HL-60/S4 (cell line): ENCODE measurements around the gene PNPLA7.
"Not testable (repeated sequence)": the region's sequence is repeated elsewhere in the genome, so short reads cannot be mapped to it uniquely, and the experiment has no call there.

Source experiments
- in situ Hi-C: fragments of 300-500 bp; cut with MboI; formaldehyde crosslinking; loops from 2 replicates; pipeline ENCODE4 v1.14.3; 2022; ENCODE audit warnings: low sequenced_read_pairs

Gene PNPLA7

DNA sequence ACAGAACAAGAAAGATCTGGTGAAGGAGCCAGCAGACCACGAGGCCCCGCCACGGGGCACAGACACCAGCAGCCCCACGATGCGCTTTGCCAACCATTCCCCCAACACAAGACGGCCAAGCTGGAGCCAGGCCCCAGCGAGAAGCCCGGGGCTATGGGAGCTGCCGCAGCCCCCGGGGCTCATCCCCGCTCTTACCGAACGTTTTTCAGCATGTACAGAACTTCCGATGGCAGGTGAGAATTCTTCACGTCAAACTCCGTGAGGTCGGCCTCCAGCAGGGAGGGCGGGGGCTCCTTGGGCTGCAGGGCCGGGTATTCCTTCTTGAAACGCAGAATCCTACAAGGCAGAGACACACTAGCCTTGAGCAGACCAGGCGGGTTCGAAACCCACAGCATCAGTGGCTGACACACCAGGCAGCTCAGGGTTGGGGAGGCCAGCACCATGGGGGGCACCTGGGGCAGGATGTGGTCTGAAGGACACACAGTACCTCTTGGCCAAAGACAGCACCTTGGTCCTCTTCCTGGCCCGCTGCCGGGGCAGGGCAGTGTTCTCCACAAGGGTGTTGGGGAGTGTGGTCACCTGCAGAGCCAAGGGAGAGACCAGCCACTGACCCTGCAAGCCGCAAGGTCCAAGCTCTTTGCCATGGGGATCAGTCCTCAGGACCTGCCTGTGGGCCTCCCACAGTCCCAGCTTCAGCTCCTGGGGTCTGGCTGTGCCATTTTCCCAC lies 6.8 kb downstream of the PNPLA7 start:
- in situ Hi-C loops: no loop called here

DNA sequence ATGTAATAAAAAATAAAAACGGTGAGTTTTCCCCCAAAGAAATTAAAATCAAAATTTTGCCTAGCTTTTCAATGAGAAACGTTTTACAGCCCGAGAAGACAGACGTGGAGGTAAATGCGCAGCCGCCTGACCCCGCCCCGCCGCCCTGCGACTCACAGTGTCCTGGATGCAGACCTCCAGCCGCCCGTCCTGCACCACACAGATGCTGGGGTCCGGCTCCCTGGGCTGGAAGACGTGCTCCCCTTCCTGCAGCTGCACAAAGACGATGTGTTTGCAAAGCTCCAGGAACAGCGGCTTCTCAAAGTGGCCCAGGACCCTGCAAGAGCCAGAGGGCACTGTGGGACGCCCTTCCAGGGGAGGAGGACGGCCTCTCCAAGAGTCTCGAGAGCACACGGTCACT lies 7.7 kb downstream of the PNPLA7 start:
- in situ Hi-C loops: no loop called here

DNA sequence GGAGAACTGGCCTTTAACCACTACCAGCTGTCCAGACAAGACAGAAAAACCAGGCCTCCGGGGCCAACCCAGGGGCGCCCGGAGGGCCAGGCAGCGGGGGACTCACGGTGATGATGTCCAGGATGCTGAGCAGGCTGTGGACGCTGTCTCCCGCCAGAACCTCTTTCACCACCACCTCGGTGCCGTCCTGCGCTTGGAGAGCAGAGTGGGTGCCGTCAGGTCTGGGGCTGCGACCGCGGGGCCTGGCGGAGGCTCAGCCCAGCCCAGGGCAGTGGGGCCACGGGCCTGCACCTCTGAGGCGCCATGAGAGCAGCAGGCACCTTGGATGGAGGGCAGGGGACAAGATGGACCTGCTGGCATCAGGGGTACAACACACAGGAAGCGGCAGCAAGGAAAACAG lies 9.7 kb downstream of the PNPLA7 start:
- in situ Hi-C loops: no loop called here

DNA sequence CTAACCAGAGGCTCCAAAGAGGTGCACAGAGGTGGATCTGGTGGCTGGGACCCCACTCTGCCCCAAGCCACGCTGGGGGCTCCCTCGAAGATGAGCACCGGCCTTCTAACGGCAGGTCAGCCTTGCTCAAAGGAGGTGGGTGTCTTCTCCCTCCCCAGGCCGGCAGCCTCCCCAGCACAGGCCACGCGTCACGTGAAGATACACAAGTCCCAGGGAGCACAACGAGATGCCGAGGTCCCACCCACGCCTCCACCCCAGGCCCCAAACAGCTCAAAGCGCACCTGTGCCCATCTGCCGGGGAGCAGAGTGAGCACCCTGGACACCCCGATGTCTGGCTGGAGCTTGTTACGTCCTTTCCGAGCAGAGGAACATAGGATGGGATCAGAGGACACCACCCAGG lies 12.1 kb downstream of the PNPLA7 start:
- in situ Hi-C loops: no loop called here

DNA sequence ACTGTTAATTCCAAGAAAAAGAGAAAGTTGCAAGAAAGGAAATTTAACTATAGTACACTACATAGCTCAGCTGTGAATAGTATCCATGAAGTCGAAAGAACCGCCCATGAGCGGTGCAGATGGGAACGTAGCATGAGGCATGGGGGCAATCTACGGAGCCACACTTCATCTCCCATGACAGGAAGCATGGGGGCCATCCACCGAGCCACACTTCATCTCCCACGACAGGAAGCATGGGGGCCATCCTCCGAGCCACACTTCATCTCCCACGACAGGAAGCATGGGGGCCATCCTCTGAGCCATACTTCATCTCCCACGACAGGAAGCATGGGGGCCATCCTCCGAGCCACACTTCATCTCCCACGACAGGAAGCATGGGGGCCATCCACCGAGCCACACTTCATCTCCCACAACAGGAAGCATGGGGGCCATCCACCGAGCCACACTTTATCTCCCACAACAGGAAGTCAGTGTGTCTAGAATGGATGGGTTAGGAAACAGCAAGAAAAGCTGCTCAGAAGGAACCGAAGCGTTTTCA lies 13.5 kb downstream of the PNPLA7 start:
- in situ Hi-C loops: not testable (repeated sequence)

DNA sequence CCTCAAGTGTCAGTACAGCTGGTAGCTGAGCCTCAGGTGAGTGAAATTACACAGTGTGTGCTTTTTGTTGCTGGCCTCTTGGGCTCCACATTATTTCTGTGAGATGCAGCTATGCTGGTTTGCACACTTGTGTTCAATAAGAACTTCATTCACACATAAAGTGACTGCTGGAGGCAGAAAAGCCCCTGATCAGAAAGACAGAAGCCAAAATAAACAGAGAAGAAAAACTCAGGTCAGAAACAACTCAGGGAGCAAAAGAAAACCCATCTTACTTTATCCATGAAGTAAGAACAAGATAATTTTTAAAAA lies 15.1 kb downstream of the PNPLA7 start:
- in situ Hi-C loops: no loop called here

DNA sequence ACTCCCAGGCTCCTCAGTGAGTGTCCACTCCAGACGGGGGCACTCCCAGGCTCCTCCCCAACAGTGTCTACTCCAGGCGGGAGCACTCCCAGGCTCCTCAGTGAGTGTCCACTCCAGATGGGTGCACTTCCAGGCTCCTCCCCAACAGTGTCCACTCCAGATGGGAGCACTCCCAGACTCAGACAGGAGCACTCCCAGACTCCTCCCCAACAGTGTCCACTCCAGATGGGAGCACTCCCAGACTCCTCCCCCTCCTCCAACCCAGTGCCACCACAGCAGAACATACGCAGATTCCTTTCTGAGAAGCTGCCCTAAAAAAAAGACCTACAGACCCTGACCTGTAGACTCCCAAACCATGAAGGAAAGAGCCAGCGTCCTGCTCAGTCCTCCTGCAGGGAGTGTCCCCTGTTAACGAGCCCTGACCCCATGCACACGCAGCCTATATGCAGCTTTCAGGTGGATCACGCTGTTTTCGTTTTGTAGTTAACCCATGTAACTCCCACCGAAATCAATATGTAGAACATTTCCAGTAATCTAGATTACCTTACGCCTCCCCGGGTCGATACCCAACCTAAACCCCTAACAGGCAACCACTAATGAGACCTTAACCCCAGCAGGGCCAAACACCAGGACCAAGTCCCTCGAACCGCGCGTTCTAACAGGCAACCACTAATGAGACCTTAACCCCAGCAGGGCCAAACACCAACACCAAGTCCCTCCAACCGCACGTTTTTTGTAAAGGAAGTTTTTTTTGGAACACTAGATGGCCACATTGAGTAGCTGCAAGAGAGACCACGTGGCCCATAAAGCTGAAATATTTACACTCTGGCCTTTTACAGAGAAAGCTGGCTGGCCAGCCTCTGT lies 15.7 kb downstream of the PNPLA7 start:
- in situ Hi-C loops: no loop called here

DNA sequence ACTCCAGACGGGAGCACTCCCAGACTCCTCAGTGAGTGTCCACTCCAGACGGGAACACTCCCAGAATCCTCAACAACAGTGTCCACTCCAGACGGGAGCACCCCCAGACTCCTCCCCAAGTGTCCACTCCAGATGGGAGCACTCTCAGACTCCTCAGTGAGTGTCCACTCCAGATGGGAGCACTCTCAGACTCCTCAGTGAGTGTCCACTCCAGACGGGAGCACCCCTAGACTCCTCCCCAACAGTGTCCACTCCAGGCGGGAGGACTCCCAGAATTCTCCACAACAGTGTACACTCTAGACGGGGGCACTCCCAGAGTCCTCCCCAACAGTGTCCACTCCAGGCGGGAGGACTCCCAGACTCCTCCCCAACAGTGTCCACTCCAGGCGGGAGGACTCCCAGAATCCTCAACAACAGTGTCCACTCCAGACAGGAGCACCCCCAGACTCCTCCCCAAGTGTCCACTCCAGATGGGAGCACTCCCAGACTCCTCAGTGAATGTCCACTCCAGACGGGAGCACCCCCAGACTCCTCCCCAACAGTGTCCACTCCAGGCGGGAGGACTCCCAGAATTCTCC lies 17.2 kb downstream of the PNPLA7 start:
- in situ Hi-C loops: not testable (repeated sequence)

DNA sequence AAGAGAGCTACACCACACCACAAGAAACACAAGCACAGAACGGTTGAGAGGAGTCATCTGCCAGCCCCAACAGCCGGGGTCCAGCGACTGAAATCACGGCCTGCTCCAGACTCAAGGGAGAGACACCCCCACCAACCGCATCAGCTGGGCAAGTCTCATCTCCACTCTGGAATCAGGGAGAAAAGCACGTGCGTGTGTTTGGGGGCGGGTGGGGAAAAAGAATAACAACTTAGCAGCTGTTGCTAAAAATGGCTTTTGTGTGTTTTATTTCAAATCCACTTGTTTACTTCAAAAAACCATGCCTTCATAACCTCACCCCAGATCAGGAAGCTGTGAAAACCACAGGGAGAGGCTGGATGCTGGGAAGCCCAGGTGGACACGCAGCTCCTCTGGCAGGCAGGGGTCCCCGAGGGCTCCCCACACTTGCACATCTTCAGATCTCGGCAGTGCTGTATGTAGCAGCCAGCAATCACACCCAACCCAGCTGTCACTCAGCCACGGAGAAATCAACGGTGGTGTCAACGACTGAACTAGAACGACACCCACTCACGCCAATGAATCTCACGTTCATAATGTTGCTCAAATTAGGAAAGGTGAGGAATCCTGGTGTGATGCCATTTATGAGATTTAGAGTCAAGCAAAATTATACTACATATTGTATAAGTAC lies 19.0 kb downstream of the PNPLA7 start:
- in situ Hi-C loops: no loop called here

DNA sequence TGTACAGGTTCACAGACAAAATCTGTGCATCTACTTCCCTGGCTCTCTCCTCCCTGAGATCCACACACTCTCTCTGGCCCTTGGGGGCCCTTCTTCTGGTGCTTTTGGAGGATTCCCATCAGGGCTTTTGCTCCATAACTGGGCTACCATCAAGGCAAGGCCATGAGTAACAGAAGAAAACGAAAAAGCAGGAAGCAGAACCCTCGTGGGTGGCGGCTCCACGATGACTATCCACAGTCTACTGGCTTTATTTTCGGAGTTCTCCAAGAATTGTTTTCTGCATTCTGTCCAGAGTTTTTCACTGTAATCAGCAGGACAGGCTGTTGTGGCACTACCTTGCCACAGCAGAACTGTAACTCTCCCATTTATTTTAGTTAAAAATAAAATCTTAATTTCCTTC lies 19.9 kb downstream of the PNPLA7 start:
- in situ Hi-C loops: no loop called here

DNA sequence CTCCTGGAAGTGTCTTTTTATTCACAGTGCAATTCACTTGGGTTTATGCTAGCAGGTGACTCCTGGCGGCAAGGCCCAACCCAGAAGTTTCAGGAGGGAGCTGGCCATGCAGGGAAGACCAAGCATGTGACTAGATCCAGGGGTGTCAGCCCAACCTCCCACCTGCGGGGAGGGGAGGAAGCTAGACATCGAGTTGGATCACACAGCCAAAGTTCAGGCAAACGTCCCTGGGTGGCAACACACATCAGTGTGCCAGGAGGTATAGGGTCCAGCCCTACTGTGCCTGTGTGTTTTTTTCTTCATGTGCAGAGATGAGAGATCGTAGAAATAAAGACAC lies 25.3 kb downstream of the PNPLA7 start:
- in situ Hi-C loops: loop anchor here (10.0 kb wide), 1 partner anchor 230 kb away; no protein-coding TSS in a partner anchor

DNA sequence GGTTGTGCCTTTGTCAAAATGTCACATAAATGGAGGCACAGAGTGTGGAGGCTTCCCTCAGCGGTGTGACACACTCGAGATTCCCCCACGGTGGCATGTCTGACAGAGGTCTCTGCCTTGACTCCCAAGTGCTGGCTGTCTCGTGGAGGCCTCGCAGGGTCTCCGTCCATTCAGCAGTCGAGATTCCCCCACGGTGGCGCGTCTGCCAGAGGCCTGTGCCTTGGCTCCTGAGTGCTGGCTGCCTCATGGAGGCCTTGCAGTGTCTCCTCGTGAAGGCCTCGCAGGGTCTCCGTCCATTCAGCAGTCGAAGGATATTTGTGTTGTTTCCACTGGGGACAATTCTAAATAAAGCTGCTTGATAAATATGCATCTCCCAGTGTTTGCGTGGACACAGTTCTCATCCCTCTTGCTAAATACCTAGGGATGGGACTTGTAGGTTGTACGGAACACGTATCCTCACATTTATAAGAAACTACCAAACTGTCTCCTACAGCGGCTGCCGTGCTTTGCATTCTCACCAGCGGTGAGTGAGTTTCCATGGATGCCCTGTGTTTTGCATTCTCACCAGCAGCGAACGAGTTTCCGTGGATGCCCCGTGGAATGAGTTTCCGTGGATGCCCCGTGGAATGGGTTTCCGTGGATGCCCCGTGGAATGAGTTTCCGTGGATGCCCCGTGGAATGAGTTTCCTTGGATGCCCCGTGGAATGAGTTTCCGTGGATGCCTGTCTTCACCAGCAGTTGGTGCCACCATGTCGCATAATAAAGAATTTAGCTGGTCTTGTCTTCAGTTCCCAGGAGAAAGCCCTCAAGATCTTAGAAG lies 25.8 kb downstream of the PNPLA7 start:
- in situ Hi-C loops: loop anchor here (10.0 kb wide), 1 partner anchor 230 kb away; no protein-coding TSS in a partner anchor

DNA sequence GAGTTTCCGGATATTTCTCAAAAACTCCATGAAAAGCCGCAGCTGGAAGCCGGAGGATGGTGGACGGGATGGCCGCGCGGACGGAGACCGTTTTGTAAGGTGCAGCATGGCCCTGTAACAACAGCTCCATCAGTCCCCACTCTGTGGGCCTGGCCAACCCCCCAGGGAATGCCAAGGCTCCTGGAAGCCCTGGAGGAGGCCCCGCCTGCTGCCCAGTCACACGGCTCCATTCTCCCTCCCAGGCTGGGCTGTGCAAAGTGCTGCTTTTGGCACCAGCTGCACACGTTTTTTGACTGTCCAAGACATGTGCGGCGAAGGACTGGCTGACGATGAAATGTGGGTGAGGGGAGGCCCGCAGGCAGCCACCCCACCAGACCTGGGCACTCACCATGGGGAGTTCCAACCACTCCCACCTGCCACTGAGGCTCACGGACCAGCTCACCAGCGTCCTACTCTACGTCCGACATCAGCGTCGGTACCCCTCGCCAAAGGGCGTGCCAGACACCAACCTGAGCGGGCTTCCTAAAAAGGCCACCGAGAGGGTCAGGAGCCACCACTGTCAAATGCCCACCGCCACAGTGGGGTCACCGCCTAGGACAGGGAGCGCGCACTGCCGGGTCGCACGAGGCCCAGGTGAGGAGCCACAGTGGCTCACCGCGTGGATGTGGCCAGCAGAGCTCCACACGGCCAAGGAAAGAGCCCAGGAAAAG lies 27.3 kb downstream of the PNPLA7 start:
- in situ Hi-C loops: loop anchor here (10.0 kb wide), 1 partner anchor 228 kb away; no protein-coding TSS in a partner anchor

DNA sequence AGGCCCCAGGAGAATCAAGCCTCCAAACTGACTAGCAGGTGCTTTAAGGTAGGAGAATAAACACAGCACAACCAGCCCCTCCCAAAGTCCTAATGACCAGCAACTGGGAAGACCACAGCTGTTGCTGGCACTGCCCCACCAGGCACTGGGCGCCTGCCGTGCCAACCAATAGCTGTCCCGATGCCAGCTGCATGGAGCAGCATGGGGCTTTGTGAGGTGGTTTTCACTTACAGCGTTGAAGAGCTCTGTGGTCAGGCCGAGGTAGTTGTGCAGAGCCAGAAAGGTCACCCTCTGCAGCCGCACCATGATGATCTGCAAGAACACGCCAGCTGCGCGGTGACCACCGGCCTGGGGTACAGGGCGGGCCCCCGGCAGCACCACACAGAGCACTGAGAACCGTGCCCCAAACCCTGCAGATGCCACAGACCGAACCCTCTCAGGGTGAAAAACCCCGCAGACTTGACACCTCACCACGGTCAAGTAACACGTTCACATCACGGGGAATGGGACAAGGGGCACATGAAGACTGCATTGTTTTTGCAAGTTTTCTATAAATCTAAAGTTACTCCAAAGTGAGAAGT lies 28.7 kb downstream of the PNPLA7 start:
- in situ Hi-C loops: loop anchor here (10.0 kb wide), 1 partner anchor 227 kb away; no protein-coding TSS in a partner anchor

DNA sequence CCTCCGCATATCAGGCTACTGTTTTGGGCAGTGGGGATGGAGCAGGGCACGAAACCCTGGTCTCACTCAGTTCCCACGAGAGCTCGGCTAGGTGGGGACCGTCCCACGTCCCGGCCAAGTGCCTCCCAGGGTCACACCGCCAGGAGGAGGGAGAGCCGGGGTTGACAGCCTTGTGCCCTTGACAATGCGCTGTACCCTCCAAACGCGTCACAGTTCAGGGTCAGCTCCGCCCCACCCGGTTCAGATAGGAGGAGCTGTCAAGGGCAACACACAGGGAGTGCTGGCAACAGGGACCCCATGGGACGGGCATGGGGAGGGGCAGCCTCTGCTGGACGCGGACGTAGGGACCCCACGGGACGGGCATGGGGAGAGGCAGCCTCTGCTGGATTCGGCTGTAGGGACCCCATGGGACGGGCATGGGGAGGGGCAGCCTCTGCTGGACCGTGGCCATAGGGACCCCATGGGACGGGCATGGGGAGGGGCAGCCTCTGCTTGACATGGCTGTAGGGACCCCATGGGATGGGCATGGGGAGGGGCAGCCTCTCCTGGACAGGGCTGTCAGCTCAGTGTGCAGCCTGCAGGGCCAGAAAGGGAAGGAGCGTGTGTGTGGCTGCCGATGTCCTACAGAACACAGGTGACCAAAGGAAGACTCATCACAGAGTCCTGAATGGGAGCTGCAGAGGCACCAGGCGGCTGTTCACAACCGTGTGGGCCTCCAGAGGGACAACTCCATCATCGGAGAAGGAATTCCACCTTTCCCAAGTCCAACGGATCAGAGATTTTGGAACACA lies 29.4 kb downstream of the PNPLA7 start:
- in situ Hi-C loops: loop anchor here (10.0 kb wide), 1 partner anchor 226 kb away; no protein-coding TSS in a partner anchor

DNA sequence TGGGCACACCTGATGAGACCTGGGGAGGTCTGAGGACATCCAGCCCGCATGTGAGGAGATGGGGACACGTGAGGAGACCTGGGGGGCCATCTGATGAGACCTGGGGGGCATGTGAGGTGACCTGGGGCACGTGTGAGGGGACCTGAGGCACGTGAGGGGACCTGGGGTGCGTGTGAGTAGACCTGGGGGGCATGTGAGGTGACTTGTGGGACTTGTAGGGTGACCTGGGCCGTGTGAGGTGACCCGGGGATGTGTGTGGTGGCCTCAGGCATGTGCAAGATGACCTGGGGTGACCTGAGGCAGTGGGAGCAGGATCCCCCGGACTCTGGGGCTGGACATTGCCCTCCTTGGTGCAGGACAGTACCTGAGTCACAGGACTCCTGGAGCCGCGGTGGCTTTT lies 30.6 kb downstream of the PNPLA7 start:
- in situ Hi-C loops: no loop called here

DNA sequence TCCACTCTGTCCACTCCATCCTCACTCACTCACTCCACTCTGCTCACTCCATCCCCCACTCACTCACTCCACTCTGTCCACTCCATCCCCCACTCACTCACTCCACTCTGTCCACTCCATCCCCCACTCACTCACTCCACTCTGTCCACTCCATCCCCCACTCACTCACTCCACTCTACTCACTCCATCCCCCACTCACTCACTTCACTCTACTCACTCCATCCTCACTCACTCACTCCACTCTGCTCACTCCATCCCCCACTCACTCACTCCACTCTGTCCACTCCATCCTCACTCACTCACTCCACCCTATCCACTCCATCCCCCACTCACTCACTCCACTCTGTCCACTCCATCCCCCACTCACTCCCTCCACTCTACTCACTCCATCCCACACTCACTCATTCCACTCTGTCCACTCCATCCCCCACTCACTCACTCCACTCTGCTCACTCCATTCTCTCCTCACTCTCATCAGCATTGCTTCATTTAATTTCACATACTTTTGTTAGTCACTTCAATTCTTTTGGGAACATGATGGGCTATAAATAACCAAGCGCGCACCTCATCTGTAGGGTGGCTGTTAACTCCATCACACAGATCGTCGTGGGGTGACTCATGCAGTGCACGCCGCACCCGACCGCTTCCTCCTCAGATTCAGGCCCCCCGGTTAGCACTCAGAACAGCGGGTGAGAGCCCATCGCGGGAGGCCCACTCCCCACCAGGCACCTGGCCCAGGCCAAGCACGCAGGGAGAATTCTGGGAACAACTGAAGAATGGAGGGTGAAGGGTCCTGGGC lies 31.3 kb downstream of the PNPLA7 start:
- in situ Hi-C loops: not testable (repeated sequence)
